HFF-Myc (cell line): Measurements from ENCODE around the gene ACSM6.

ENCODE experiments used
- DNase-seq: peaks from one replicate; pipeline ENCODE4 v3.0.0-alpha.2; 2011; ENCODE audit warnings: low read depth; ENCODE audit errors: extremely low read depth
- H3K4me3 ChIP-seq: replicated peaks from 2 replicates; pipeline ENCODE4 v1.5.1; 2011; ENCODE audit warnings: low read depth, mild to moderate bottlenecking, control low read depth, low read length
- CTCF ChIP-seq: IDR thresholded peaks from 2 replicates; pipeline ENCODE4 v1.5.1; 2012; ENCODE audit warnings: mild to moderate bottlenecking, low read depth, low read length, control low read depth; ENCODE audit errors: missing control alignments

Gene ACSM6

DNA sequence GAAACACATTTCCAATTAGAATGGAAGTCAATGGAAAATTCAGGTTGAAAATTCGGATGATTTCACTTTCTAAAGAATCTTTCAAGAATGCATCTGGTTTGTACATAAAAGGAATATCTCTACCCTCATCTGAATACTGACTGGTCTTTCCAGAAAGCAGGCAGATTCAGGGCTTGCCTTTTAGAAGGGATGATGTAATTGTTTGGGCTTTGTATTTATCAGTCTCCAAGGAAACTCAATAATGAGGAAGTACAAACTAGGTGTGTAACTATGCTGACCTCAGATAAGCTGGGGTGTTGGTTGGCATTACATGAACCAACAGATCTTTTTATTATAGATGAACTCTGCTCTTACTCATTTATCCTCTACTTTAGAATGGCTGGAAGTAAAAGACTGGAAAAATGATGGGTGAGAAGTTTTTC, 72.6 kb downstream of the ACSM6 start:
- peak; percentile 57 for DNase-seq
- TF ChIP-seq CTCF, result no peak

GRCh38 chr10:95267251-95267650, 73.2 kb downstream of the ACSM6 start:
- no peak for DNase-seq
- no peak for TF ChIP-seq CTCF
- no peak overlapping the region for H3K4me3 ChIP-seq

More for the DNA sequence above, 72.6 kb downstream of the ACSM6 start:
- no peak overlapping the region for H3K4me3 ChIP-seq

DNA sequence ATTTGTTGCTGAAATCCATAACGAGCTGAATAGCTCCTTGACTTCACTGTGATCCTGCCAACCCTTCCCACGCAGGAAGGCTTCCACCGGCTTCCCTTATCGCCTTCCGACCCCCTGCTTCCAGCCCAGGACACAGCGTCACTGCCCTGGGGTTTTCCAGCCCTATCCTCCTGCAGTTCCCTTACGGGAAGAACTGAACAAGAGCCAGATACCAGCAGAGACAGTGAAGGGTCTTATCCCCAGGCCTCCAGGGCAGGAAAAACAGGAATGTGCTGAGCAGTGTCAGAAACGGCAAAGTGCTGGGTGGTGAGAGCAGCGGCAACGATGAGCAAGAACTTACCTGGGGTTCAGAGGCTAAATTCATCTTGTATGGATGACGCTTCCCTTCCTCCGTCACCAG, 74.4 kb downstream of the ACSM6 start:
- DNase-seq, result no peak
- no peak overlapping the region for H3K4me3 ChIP-seq
- no peak for TF ChIP-seq CTCF

DNA sequence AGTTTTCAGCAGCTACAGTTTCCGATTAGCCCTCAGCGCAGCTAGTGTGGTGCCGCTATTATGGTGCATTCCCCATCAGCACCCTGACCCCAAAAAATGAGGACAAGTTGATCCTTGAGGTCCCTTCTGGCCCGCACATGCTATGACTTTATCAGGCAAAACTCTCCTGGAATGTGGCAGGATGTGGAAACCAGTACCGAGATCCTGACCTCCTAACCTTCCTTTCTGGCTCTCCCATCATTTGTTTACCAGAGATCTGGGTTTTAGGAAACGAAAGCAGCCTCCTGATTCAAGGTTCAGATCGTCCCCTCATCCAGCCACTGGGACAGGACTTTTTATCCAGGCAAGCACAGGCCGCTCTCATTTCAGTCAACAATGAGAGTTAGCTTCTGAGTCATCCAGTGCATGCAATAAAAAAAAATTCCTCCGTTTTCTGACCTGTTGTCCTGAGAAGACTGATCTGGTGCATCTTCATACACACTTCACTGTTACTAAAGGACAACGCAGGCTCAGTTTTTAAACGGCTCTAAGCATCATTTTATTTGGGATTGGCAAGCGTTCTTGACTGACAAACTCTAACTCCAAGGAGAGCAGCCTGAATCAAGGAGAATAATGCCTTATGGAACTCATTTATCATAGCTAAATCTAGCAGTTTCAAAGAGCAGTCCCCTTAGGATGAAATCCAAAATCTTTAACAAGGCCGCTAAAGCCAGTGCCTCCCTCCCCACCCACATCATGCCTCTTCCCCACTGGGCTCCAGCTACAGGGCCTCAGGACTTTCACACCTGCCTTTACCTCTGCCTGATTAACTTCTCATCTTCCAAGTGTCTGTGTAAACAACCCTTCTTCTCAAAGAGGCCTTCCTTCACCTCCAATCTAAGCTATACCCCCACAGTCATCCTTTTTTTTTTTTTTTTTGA, 79.6 kb downstream of the ACSM6 start:
- DNase-seq, result peak; percentile 86
- TF ChIP-seq CTCF, result no peak
- peak overlapping the region; percentile 22 for H3K4me3 ChIP-seq

- TF ChIP-seq CTCF, result no peak
- DNase-seq, result no peak
- H3K4me3 ChIP-seq, result no peak overlapping the region
These were observed 81.8 kb downstream of the ACSM6 start for GRCh38 chr10:95275726-95276366.

DNA sequence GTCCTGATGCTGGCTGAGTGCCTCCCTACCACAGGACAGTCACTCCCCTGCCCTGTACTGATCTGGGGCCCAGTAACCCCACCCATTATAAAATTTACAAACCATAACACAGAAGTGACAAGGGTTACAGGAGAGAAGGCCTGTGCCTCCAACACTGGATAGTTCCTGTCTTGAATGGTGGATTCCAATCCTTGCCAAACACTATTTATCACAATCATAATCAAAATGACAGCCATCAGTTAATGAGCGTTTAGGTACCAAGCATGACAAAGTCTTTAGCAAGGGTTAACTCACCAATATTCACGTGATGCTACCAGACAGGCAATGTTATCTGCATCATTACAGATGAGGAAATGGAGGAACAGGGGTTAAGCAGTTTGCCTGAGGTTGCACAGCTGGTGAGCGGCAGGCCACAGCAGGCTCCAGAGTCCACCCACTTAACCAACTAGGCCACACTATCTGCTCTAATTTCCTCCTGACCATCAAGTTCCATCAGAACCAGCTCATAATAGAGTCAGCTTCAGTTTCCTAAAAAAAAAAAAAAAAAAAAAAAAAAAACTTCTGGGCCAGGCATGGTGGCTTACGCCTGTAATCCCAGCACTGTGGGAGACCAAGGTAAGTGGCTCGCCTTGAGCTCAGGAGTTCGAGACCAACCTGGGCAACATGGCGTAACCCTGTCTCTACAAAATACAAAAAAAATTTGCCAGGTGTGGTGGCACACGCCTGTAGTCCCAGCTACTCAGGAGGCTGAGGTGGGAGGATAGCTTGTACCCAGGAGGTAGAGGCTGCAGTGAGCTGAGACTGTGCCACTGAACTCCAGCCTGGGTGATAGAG, 82.5 kb downstream of the ACSM6 start:
- DNase-seq, result no peak
- no peak overlapping the region for H3K4me3 ChIP-seq
- no peak for TF ChIP-seq CTCF
